Measurements from ENCODE around the gene PRDM1. TPM values are rescaled to one million over a fixed set of nuclear protein-coding genes. Genes with fewer than 3 reads are reported as not detected.

PRDM1 gene
- 0.79 and 0.98 TPM in 2 replicates for total RNA-seq

GRCh38 chr6:106085984-106086813 is at the start of gene PRDM1:
Gene PRDM1 (plus strand): TSS chr6:106086336. CDS start chr6:106086554, 218 bp downstream.

Other genes with a start within 250 kb of the PRDM1 start
- gene ATG5, start 239.4 kb downstream of the PRDM1 start, total RNA-seq: 36.4 and 55.7 TPM in 2 replicates

Data from placental epithelial cell (primary cell).